Measurements from ENCODE around the gene GUCA2A. TPM values are rescaled to one million over a fixed set of nuclear protein-coding genes. Genes with fewer than 3 reads are reported as not detected.

GUCA2A gene
- total RNA-seq, 1 donor from 2014 or later, result not detected

GRCh38 chr1:42141978-42142377 is 22.6 kb downstream of the GUCA2A start:
- no peak for DNase-seq (ENCODE audit: low read depth)
- TF ChIP-seq, protein P1, sequence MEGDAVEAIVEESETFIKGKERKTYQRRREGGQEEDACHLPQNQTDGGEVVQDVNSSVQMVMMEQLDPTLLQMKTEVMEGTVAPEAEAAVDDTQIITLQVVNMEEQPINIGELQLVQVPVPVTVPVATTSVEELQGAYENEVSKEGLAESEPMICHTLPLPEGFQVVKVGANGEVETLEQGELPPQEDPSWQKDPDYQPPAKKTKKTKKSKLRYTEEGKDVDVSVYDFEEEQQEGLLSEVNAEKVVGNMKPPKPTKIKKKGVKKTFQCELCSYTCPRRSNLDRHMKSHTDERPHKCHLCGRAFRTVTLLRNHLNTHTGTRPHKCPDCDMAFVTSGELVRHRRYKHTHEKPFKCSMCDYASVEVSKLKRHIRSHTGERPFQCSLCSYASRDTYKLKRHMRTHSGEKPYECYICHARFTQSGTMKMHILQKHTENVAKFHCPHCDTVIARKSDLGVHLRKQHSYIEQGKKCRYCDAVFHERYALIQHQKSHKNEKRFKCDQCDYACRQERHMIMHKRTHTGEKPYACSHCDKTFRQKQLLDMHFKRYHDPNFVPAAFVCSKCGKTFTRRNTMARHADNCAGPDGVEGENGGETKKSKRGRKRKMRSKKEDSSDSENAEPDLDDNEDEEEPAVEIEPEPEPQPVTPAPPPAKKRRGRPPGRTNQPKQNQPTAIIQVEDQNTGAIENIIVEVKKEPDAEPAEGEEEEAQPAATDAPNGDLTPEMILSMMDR (conservative IDR thresholded peaks at IDR 0.05; ENCODE audit: low read depth, low read length), result no peak
- H3K4me3 ChIP-seq (ENCODE audit: low read depth, low read length), result no peak overlapping the region

GRCh38 chr1:42140191-42140590 is 24.4 kb downstream of the GUCA2A start:
- DNase-seq (ENCODE audit: low read depth), result no peak
- TF ChIP-seq, protein P1 (conservative IDR thresholded peaks at IDR 0.05; ENCODE audit: low read depth, low read length), result no peak
- no peak overlapping the region for H3K4me3 ChIP-seq (ENCODE audit: low read depth, low read length)

DNA sequence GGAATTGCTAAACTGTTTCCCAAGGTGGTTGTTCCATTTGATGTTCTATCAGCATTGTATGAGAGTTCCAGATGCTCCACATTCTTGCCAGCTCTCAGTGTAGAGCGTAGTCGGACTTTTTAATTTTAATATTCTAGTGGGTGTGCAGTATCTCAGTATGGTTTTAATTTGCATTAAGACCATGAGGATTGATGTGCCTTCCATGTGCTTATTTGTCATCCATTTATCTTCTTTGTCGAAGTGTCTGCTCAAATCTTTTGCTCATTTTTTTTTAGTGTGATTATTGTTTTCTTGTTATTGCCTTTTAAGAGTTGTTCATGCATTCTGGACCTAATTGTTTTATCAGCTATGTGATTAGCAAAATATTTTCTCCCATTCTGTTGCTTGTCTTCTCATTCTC is 25.1 kb downstream of the GUCA2A start:
- TF ChIP-seq, protein P1 (conservative IDR thresholded peaks at IDR 0.05; ENCODE audit: low read depth, low read length), result no peak
- no peak overlapping the region for H3K4me3 ChIP-seq (ENCODE audit: low read depth, low read length)
- no peak for DNase-seq (ENCODE audit: low read depth)

- H3K4me3 ChIP-seq (ENCODE audit: low read depth, low read length), result no peak overlapping the region
- DNase-seq (ENCODE audit: low read depth), result no peak
- TF ChIP-seq, protein P1 (conservative IDR thresholded peaks at IDR 0.05; ENCODE audit: low read depth, low read length), result no peak
These were observed 26.0 kb downstream of the GUCA2A start for GRCh38 chr1:42138586-42138985.

- TF ChIP-seq, protein P1 (conservative IDR thresholded peaks at IDR 0.05; ENCODE audit: low read depth, low read length), result no peak
- H3K4me3 ChIP-seq (ENCODE audit: low read depth, low read length), result no peak overlapping the region
- peak; percentile 15 for DNase-seq (ENCODE audit: low read depth)
These were observed 26.8 kb downstream of the GUCA2A start for GRCh38 chr1:42137766-42138165.

GRCh38 chr1:42136466-42136865 is 28.1 kb downstream of the GUCA2A start:
- TF ChIP-seq, protein P1 (conservative IDR thresholded peaks at IDR 0.05; ENCODE audit: low read depth, low read length), result no peak

DNA sequence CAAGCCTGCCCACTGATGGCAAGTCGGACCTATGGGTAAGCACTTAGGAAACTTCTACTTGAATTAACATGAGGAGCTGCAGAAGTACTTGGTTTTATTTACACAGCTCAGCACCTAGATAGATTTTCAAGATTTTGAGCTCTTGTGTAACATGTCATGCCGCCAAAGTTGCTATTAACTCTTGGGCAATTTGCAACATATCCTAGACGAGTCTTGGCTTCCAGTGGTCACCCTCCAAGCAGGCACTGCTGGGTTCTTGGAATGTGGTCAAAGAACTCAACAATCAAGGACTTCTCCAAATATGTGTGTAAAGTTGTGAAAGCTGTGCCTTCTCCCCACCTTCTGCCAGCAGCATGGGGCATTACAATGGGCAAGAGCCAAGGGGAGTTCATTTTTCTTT is 29.1 kb downstream of the GUCA2A start:
- no peak overlapping the region for H3K4me3 ChIP-seq (ENCODE audit: low read depth, low read length)
- DNase-seq (ENCODE audit: low read depth), result no peak
- TF ChIP-seq, protein P1 (conservative IDR thresholded peaks at IDR 0.05; ENCODE audit: low read depth, low read length), result no peak

More at GRCh38 chr1:42136466-42136865, 28.1 kb downstream of the GUCA2A start:
- no peak overlapping the region for H3K4me3 ChIP-seq (ENCODE audit: low read depth, low read length)
- no peak for DNase-seq (ENCODE audit: low read depth)
